Right atrium auricular region (tissue), 2 donors: ENCODE measurements around the gene OPRM1. TPM values are rescaled to one million over a fixed set of nuclear protein-coding genes. Genes with fewer than 3 reads are reported as not detected.

Source experiments
- DNase-seq: peaks from one replicate; pipeline ENCODE4 v3.0.0-alpha.2; 2019; ENCODE audit warnings: low spot score
- H3K27ac ChIP-seq, 2 donors: fragments of 200-600 bp; sonication (generic); 1 replicate in 1 of 2; 2 replicates in 1 of 2; pipeline ENCODE4 v1.5.1; 2016 to 2019
- H3K27me3 ChIP-seq, 2 donors: fragments of 200-600 bp; sonication (generic); one replicate each; pipeline versions ENCODE4 v1.5.1 to v1.6.0; 2017 to 2019
- H3K36me3 ChIP-seq: fragments of 200-600 bp; sonication (generic); one replicate; pipeline ENCODE4 v1.5.1; 2016
- H3K4me1 ChIP-seq, 2 donors: fragments of 200-600 bp; sonication (generic); one replicate each; pipeline versions ENCODE4 v1.5.1 to v1.6.0; 2017 to 2019
- H3K4me3 ChIP-seq, 2 donors: fragments of 200-600 bp; sonication (generic); 1 replicate in 1 of 2; 2 replicates in 1 of 2; pipeline ENCODE4 v1.5.1; 2017 to 2019; ENCODE audit warnings: mild to moderate bottlenecking in 1 of 2, moderate library complexity in 1 of 2
- H3K9me3 ChIP-seq, 2 donors: fragments of 200-600 bp; sonication (generic); one replicate each; pipeline ENCODE4 v1.5.1; 2019
- CTCF ChIP-seq, 2 donors: fragments of 200-600 bp; sonication (generic); IDR thresholded peaks; one replicate each; pipeline ENCODE4 v1.5.1; 2019; ENCODE audit warnings: antibody characterized with exemption in 2 of 2
- total RNA-seq, 2 donors: library from RNA; depleted of rRNA; stranded (reverse); fragments of >200 nt; gene quantifications; one replicate each; pipeline ENCODE4 v1.1.0, GENCODE V29; 2016

Gene OPRM1
- total RNA-seq, 2 donors from 2014 or later, result not detected

GRCh38 chr6:154251116-154251515 is 212.1 kb downstream of the OPRM1 start:
- Histone ChIP-seq H3K4me1 (no peaks in the 10 kb centered on the region), H3K4me3 (no peak overlapping the region), H3K36me3 (no peaks in the 10 kb centered on the region), H3K9me3 (no peaks in the 10 kb centered on the region), H3K27me3 (no peaks in the 10 kb centered on the region), H3K27ac (no peak overlapping the region)
- DNase-seq, result no peak
- TF ChIP-seq CTCF (IDR thresholded peaks at IDR 0.05), result no peak

GRCh38 chr6:154252678-154253077 is 213.6 kb downstream of the OPRM1 start:
- Histone ChIP-seq H3K36me3 (no peaks in the 10 kb centered on the region), H3K9me3 (no peaks in the 10 kb centered on the region), H3K4me1 (peaks cover 0 to 3% of the 10 kb centered on the region in 2 donors), H3K27me3 (no peaks in the 10 kb centered on the region), H3K4me3 (no peak overlapping the region), H3K27ac (no peak overlapping the region)
- TF ChIP-seq CTCF (IDR thresholded peaks at IDR 0.05), result no peak
- DNase-seq, result no peak

GRCh38 chr6:154257067-154257466 is 218.0 kb downstream of the OPRM1 start:
- Histone ChIP-seq H3K27me3 (no peaks in the 10 kb centered on the region), H3K36me3 (no peaks in the 10 kb centered on the region), H3K4me1 (peaks cover 0 to 3% of the 10 kb centered on the region in 2 donors), H3K4me3 (no peak overlapping the region), H3K27ac (no peak overlapping the region), H3K9me3 (no peaks in the 10 kb centered on the region)
- TF ChIP-seq CTCF (IDR thresholded peaks at IDR 0.05), result no peak
- DNase-seq, result no peak

- Histone ChIP-seq H3K27ac (no peak overlapping the region), H3K36me3 (no peaks in the 10 kb centered on the region), H3K4me3 (no peak overlapping the region), H3K9me3 (no peaks in the 10 kb centered on the region), H3K4me1 (peaks cover 0 to 3% of the 10 kb centered on the region in 2 donors), H3K27me3 (no peaks in the 10 kb centered on the region)
- no peak for DNase-seq
- TF ChIP-seq CTCF (IDR thresholded peaks at IDR 0.05), result no peak
Measured at GRCh38 chr6:154258064-154258757, 219.2 kb downstream of the OPRM1 start.

- no peak for TF ChIP-seq CTCF (IDR thresholded peaks at IDR 0.05)
- Histone ChIP-seq H3K4me1 (peaks cover 0 to under 1% of the 10 kb centered on the region in 2 donors), H3K27me3 (no peaks in the 10 kb centered on the region), H3K4me3 (no peak overlapping the region), H3K9me3 (no peaks in the 10 kb centered on the region), H3K27ac (no peak overlapping the region), H3K36me3 (no peaks in the 10 kb centered on the region)
- DNase-seq, result no peak
Measured at GRCh38 chr6:154261688-154262397, 222.8 kb downstream of the OPRM1 start.
